Coronary artery (tissue), 2 donors: Measurements from ENCODE around the gene KCNAB2.

Experiments
- DNase-seq: peaks from one replicate; pipeline ENCODE4 v3.0.0-alpha.2; 2017; ENCODE audit warnings: low spot score
- H3K27ac ChIP-seq, 2 donors: fragments of 200-600 bp; sonication (generic); one replicate each; pipeline ENCODE4 v1.5.1; 2016 to 2019
- H3K4me3 ChIP-seq: fragments of 200-600 bp; sonication (generic); 2 replicates; pipeline ENCODE4 v1.5.1; 2016; ENCODE audit warnings: mild to moderate bottlenecking, moderate library complexity
- TF ChIP-seq, protein P1 (sequence below): fragments of 200-600 bp; sonication (generic); IDR thresholded peaks from one replicate; pipeline ENCODE4 v1.5.1; 2019; ENCODE audit warnings: antibody characterized with exemption

Gene KCNAB2

DNA sequence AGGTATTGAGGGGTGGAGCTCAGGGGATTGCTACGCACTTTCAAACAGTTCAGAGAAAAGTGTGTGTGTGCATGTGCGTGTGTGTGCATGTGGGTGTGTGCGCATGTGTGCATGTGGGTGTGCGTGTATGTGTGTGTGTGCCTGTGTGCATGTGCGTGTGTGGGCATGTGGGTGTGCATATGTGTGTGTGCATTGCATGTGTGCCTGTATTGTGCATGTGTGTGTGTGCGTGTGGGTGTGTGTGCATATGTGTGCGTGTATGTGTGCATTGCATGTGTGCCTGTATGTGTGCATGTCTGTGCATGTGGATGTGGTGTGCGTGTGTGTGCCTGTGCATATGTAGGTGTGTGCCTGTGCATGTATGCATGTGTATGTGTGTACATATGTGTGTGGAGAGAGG, 12.6 kb upstream of the KCNAB2 start:
- TF ChIP-seq, protein P1, sequence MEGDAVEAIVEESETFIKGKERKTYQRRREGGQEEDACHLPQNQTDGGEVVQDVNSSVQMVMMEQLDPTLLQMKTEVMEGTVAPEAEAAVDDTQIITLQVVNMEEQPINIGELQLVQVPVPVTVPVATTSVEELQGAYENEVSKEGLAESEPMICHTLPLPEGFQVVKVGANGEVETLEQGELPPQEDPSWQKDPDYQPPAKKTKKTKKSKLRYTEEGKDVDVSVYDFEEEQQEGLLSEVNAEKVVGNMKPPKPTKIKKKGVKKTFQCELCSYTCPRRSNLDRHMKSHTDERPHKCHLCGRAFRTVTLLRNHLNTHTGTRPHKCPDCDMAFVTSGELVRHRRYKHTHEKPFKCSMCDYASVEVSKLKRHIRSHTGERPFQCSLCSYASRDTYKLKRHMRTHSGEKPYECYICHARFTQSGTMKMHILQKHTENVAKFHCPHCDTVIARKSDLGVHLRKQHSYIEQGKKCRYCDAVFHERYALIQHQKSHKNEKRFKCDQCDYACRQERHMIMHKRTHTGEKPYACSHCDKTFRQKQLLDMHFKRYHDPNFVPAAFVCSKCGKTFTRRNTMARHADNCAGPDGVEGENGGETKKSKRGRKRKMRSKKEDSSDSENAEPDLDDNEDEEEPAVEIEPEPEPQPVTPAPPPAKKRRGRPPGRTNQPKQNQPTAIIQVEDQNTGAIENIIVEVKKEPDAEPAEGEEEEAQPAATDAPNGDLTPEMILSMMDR = no peak
- DNase-seq = no peak

DNA sequence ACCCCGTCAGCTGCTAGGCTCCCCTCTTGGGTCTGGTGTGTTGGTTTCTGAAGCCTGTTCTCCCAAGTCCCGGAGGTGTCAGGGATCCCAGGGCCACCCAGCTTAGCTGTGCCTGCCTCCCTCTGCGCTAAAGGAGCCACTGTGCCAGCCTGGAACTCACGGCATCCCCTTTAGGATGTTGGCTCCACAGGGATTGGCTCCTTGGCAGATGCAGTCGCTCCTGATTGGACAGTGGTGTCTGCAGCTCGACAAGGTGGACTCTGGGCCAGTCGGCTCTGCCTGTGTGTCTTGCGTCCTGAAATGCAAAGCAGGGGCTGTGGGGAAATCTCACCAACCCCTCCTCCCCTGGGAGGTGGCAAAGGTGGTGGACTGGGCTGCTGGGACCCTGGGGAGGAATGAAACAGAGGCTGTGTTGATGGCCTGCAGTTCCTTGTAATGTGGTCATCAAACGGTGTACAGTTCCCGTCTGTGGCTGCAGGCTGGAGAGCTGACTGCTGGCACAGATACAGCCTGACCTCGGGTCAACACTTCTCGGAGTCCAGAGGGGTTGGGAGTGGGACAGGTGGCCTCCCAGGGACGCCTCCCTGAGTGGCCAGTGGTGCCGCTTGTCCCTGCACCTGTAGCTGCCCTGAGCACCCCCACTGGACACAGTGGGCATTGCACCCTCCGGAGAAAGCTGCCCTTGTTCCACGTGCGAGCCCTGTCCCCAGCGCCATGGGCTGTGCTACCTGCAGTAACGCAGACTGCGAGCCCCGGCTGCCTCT, 11.5 kb upstream of the KCNAB2 start:
- Histone ChIP-seq H3K27ac (no peak overlapping the region), H3K4me3 (no peak overlapping the region)
- no peak for DNase-seq
- TF ChIP-seq, protein P1 = peak; percentile 59

More for the DNA sequence above, 12.6 kb upstream of the KCNAB2 start:
- Histone ChIP-seq H3K27ac (no peak overlapping the region), H3K4me3 (no peak overlapping the region)

DNA sequence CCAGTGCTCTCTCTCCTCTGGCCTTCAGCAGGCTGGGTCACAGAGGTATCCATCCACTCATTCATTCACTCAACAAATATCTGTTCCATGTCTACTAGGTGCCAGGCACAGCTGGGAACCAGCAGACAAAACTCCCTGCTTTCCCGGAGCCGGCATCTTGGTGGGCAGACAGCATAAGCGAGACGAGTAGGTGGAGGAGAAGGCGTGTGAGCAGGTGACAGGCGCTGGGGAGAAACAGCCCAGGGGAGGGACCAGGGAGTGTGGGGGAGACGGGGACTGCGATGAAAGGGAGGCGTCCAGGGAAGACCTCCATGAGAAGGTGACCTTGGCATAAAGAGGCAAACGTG, 11.0 kb upstream of the KCNAB2 start:
- no peak overlapping the region for H3K27ac ChIP-seq
- TF ChIP-seq, protein P1 = no peak
- no peak overlapping the region for H3K4me3 ChIP-seq
- no peak for DNase-seq

DNA sequence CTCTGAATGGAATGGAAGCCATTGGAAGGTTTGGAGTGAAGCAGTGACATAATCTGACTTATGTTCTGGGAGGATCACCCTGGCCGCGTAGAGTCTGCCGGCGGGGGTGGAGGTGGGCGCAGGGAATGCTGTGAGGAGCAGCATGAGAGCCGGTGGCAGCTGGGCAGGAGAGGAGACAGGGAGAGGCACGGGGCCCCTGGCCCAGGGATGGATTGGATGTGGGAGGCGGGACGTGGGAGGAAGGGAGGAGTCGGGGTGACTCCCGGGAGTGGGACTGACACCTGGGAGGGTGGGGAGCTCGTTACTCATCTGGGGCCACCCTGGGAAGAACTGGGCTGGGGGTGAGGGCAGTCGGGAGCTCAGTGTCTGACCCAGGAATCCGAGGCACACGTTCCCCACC, 10.4 kb upstream of the KCNAB2 start:
- TF ChIP-seq, protein P1 = no peak
- H3K27ac ChIP-seq = no peak overlapping the region
- no peak for DNase-seq
- no peak overlapping the region for H3K4me3 ChIP-seq

DNA sequence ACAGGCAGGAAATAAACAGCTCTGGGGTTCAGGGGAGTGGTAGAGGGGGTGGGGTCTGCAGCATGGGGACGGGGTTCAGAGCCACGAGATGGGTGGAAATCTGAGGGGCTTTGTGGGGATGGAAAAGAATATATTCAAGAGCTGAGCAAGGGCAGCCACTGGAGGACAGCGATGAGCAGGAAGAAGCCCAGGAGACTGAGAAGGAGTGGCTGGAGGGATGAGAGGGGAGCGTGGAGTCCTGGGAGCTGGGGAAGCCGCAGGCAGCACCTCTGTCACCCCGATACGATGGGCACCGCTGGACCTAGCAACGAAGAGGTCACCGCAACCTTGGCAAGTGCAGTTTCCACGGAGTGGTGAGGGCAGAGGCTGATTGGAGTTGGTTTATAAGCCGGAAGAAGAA, 10.0 kb upstream of the KCNAB2 start:
- Histone ChIP-seq H3K27ac (no peak overlapping the region), H3K4me3 (no peak overlapping the region)

DNA sequence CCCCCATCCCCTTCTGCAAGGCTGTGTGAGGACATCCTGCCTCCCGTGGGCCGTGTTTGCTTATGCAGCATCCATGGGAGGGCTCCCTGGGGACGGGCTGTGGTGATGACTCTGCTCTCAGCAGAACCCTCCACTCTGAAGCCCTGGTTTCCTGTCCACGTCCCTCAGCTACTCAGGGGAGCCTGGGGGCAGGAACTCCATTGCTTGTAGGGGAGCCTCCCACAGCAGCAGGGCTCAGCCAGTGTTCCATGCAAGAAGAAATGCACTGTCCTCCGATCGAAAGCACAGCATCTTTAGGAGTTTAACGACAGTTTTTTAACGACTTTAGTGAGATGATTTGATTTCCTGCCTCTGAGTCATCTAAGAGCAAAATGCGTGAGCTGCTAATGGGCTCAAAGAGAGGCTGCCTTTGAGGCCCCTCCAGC, 8.3 kb upstream of the KCNAB2 start:
- no peak for DNase-seq

More for the DNA sequence above, 10.0 kb upstream of the KCNAB2 start:
- TF ChIP-seq, protein P1 = no peak
- DNase-seq = no peak

DNA sequence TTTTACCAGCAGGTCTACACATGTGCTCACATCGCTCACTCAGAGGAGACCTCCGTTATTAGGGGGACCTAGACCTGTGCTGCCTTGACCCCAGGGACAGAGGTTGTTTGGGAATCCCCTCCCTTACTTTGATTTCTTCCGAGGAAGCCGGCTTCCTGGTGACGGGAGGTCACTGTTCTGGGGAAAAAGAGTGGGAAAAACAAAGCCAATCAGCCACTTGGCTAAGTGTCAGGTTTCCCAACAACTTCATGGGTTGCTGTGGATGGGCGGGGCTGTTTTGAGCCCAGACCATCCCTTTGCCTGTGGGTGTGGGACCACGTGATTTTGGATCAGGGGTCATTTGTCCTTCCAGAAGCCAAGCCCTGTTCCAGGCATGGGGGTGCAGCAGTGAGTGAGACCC, 7.1 kb upstream of the KCNAB2 start:
- no peak overlapping the region for H3K27ac ChIP-seq
- DNase-seq = no peak
- TF ChIP-seq, protein P1 = no peak
- no peak overlapping the region for H3K4me3 ChIP-seq

More for the DNA sequence above, 8.3 kb upstream of the KCNAB2 start:
- TF ChIP-seq, protein P1 = no peak
- no peak overlapping the region for H3K4me3 ChIP-seq
- no peak overlapping the region for H3K27ac ChIP-seq
